ENCODE data around the gene SLC35E2B.
"Not testable (repeated sequence)": the region's sequence is repeated elsewhere in the genome, so short reads cannot be mapped to it uniquely, and the experiment has no call there.

DNA sequence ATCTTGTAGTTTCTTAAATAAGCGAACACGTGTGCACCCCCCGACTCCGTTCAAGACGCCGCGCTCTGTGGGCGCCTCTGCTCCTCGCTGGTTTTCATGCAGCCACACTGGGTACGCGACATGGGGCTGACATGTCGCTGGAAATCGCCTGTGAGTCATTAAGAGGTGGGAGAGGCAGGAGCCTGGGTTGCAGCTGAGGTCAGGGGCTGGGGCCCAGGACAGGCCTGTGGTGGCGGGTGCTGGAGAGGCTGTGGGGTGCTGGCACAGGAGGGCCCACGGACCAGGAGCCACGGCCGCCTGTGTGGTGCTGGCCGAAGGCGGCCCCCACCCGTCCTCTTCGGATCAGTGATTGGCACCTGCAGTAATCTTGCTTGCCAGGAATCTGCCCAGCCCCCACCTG is 17.8 kb downstream of the SLC35E2B start:
- not testable (repeated sequence) for TF ChIP-seq EZH2 (IDR thresholded peaks at IDR 0.05); POLR2AphosphoS5 (IDR thresholded peaks at IDR 0.05; ENCODE audit: borderline replicate concordance, low read depth, low read length)

Data from SK-N-MC (cell line).